NAMALWA (cell line): ENCODE measurements around the gene SOWAHB.

ENCODE experiments used
- DNase-seq: peaks from one replicate; pipeline ENCODE4 v3.0.0-alpha.2; 2015; ENCODE audit warnings: low spot score

SOWAHB gene, protein sequence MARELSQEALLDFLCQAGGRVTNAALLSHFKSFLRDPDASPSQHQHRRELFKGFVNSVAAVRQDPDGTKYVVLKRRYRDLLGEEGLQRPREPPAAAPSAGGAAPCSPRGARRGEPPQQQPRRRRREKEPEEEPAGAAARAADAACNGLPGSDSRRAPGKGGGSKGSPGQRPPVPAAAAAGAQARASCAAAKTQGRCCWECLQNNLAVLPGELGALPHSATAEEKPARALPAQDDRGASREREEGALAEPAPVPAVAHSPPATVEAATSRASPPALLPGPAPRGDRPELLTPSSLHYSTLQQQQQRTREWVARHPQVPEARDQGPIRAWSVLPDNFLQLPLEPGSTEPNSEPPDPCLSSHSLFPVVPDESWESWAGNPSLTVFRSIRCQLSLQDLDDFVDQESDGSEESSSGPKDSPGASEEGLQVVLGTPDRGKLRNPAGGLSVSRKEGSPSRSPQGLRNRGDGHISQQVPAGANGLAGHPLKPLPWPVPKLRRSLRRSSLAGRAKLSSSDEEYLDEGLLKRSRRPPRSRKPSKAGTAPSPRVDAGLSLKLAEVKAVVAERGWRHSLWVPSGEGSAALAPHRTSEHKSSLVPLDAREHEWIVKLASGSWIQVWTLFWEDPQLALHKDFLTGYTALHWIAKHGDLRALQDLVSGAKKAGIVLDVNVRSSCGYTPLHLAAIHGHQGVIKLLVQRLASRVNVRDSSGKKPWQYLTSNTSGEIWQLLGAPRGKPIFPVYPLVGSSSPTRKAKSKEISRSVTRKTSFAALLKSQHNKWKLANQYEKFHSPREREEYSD

GRCh38 chr4:76897536-76898384 is at the start of gene SOWAHB:
SOWAHB (minus strand) TSS chr4:76898144; CDS start chr4:76897849, 295 bp downstream.
- DNase-seq: no peak

DNA sequence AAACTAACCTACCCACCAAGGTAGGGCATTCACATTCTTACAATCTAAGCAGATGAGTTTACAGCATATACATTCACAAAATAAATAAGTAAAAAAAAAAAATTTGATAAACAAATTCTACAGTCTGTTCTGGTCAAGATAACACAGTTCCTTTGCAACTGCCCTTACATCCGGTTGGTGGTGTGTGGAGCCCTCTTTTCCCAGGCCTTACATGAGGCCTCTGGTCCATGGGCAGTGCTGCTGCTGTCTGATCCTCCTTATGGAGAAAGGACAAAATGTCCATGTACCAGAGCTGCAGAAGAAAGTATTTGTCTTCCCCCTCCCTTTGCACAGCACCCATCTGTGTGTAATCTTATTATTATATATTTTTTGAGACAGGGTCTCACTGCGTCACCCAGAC is 49.4 kb upstream of the SOWAHB start:
- no peak for DNase-seq

DNA sequence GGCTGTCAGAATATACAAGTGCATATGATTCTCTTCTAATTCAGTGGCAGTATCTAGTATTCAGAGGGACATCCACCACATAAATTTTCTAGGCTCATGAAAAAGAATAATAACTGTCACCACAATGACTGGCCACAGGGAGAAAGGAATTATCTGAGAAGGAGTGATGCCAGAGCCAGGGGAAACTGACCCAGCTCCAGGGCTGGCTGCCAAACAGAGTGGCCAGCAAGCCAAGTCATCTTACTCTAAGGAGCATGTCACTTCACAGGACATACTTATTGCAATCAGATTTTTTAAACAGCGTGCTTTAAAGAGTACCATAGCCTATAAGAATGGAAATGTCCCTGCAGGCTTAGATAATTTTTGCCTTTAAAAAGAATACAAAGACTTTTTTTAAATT is 45.8 kb upstream of the SOWAHB start:
- DNase-seq: no peak

- no peak for DNase-seq
Measured at GRCh38 chr4:76943129-76943620, 45.2 kb upstream of the SOWAHB start.

- no peak for DNase-seq
Measured at GRCh38 chr4:76939184-76939583, 41.2 kb upstream of the SOWAHB start.

DNA sequence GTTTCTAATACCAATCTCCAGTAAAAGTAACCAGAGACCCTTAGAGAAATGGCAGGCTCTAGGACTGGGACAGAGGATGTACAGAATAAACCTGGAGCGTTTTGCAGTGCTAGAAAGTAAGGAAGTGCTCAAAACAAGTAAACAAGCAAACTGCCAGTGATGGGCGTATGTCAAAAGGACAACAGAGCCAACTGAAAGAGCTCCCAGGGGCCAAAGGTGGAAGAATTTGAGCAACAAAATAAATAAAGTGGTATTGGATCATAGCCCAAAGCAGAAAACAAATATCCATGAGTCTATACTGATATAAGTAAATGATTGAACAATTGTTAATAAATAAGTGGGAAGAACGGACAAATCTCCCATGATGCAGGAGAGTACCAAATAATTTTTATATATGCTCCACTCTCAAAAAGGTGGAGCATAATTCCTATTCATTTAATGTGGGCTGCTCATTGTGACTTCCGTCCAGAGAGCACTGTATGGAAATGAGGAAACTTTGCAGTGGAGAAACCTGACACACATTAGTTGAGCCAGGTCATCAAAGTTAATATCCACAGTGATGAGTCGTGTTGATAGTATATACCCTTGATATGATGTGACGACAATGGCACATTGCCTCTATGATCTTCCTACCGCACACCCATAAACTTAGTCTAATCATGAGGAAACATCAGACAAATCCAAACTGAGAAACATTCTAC is 33.8 kb upstream of the SOWAHB start:
- no peak for DNase-seq

GRCh38 chr4:76931087-76931486 is 33.1 kb upstream of the SOWAHB start:
- DNase-seq: no peak

GRCh38 chr4:76930685-76931084 is 32.7 kb upstream of the SOWAHB start:
- DNase-seq: no peak

GRCh38 chr4:76926841-76927240 is 28.9 kb upstream of the SOWAHB start:
- no peak for DNase-seq

- no peak for DNase-seq
Measured at GRCh38 chr4:76923619-76924357, 25.8 kb upstream of the SOWAHB start.

DNA sequence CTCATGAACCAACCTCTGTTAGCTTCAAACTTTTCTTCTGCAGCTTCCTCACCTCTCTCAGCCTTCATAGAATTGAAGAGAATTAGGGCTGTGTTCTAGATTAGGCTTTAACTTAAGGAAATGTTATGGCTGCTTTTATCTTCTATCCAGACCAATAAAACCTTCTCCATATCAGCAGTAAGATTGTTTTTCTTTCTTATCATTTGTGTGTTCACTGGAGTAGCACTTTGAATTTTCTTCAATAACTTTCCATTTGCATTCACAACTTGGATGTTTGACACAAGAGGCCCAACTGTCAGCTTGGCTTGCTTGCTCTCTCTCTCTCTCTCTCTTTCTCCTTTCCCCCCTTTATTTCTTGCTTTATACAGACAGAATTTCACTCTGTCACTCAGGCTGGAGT is 22.8 kb upstream of the SOWAHB start:
- DNase-seq: no peak

GRCh38 chr4:76909711-76910110 is 11.8 kb upstream of the SOWAHB start:
- no peak for DNase-seq

DNA sequence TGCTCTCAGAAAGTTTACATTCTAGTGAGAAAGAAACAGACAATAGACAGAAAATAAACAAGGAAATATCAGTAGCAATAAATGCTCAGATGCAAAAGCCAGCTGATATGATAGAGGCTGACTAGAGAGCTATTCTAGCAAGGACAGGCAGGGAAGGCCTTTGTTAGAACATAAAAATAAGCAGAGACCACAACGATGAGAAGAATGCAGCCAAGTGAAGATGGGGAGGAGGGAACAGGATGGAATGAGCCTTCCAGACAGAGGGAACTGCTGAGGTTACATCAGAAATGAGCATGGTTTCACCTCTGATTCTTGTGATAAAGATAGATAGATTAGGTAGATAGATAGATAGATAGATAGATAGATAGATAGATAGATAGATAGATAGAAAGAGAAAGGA is 7.6 kb upstream of the SOWAHB start:
- DNase-seq: no peak

GRCh38 chr4:76904646-76905190 is 6.8 kb upstream of the SOWAHB start:
- no peak for DNase-seq

- no peak for DNase-seq
Measured at GRCh38 chr4:76902233-76902890, 4.4 kb upstream of the SOWAHB start.

DNA sequence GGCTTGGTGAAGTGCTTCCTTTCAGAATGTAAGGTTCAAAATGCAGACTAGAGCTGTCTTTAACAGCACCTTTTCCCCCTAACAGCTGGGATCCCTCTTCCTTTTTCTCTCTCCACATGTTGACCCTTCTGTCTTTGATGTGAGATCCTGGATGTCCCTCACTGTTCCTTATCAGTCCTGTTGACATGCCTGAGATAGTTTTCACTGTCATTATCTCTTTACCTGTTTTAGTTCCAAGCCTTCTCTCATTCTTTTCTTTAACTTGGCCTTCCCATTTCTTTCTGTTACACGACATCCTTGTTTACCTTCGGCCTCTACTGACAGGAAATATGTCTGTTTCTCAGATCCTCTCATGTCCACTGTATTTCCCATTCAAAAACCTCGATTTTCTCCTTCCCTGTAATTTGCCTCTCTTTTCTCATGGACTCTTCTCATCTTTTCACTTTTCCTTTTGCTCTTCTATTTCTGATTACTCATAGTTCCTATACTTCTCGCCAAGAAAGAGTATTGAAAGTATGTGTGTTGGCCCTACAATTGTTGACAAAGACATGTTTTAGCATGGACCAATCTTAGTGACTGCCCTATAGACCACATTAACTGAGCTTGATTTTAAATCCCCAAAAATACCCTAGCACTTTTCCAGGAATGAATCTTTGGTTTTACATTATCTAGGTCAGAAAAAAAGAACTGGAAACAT is 1.2 kb upstream of the SOWAHB start:
- no peak for DNase-seq

DNA sequence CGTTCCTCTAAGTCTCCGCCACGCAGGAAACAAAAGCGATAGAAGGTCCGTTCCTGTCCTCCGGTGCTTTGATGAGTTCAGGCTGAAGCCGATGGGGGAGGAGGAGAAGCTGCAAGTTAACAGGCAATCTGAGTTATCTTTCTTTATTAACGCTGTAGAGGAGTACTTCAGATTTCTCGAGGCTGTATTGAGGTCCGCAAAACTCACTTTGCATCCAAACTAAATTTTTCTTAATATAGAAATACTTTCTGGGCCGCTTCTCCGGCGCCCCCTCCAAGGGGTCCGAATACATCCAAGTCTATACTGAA is 395 bp upstream of the SOWAHB start:
- no peak for DNase-seq

- no peak for DNase-seq
Measured at GRCh38 chr4:76896614-76897535, 1.1 kb downstream of the SOWAHB start.

- no peak for DNase-seq
Measured at GRCh38 chr4:76896048-76896447, 1.9 kb downstream of the SOWAHB start.
